IPS-NIHi7 (cell line): ENCODE data around the gene EFS.

ENCODE experiments used
- DNase-seq: peaks from one replicate; pipeline ENCODE4 v3.0.0; 2012; ENCODE audit warnings: mixed read lengths; ENCODE audit errors: extremely low spot score

EFS gene

GRCh38 chr14:23378612-23379220 lies 13.7 kb upstream of the EFS start:
- DNase-seq, result no peak

GRCh38 chr14:23377573-23378563 lies 12.9 kb upstream of the EFS start:
- no peak for DNase-seq

- no peak for DNase-seq
These were observed 12.2 kb upstream of the EFS start for GRCh38 chr14:23377198-23377550.

GRCh38 chr14:23376482-23377197 lies 11.7 kb upstream of the EFS start, which contains the start of gene CMTM5:
TSS of gene CMTM5 (plus strand) at chr14:23377046. CDS start at chr14:23377252, 206 bp downstream.
- DNase-seq, result peak; percentile 68

GRCh38 chr14:23375527-23376251 lies 10.7 kb upstream of the EFS start:
- no peak for DNase-seq

GRCh38 chr14:23373041-23373440 lies 8.1 kb upstream of the EFS start:
- DNase-seq, result no peak

GRCh38 chr14:23372509-23372908 lies 7.5 kb upstream of the EFS start, which contains the start of gene IL25:
TSS of gene IL25 (plus strand) at chr14:23372809.
- DNase-seq, result no peak

- no peak for DNase-seq
These were observed 6.9 kb upstream of the EFS start for GRCh38 chr14:23371865-23372264.

GRCh38 chr14:23370221-23370620 lies 5.2 kb upstream of the EFS start:
- no peak for DNase-seq

- peak; percentile 91 for DNase-seq
These were observed 1.5 kb upstream of the EFS start for GRCh38 chr14:23366426-23366921.

GRCh38 chr14:23365732-23366425 lies 907 bp upstream of the EFS start:
- DNase-seq, result peak; percentile 86

- peak; percentile 62 for DNase-seq
These were observed 572 bp downstream of the EFS start for GRCh38 chr14:23364164-23365035.

GRCh38 chr14:23362200-23362599 lies 2.8 kb downstream of the EFS start:
- no peak for DNase-seq

- DNase-seq, result no peak
These were observed 3.2 kb downstream of the EFS start for GRCh38 chr14:23361763-23362162.

- DNase-seq, result no peak
These were observed 3.7 kb downstream of the EFS start for GRCh38 chr14:23361320-23361719.

GRCh38 chr14:23360496-23360895 lies 4.5 kb downstream of the EFS start:
- DNase-seq, result peak; percentile 60

GRCh38 chr14:23359722-23360447 lies 5.1 kb downstream of the EFS start:
- DNase-seq, result no peak

GRCh38 chr14:23359167-23359626 lies 5.8 kb downstream of the EFS start:
- DNase-seq, result no peak
